HG03139 (cell line): ENCODE results near the gene LAMB3.

Experiments
- ATAC-seq: cut with Tn5 transposase; IDR thresholded peaks from one replicate; pipeline ENCODE4 v1.9.1; 2021; ENCODE audit not compliant: unreplicated experiment

LAMB3 gene

DNA sequence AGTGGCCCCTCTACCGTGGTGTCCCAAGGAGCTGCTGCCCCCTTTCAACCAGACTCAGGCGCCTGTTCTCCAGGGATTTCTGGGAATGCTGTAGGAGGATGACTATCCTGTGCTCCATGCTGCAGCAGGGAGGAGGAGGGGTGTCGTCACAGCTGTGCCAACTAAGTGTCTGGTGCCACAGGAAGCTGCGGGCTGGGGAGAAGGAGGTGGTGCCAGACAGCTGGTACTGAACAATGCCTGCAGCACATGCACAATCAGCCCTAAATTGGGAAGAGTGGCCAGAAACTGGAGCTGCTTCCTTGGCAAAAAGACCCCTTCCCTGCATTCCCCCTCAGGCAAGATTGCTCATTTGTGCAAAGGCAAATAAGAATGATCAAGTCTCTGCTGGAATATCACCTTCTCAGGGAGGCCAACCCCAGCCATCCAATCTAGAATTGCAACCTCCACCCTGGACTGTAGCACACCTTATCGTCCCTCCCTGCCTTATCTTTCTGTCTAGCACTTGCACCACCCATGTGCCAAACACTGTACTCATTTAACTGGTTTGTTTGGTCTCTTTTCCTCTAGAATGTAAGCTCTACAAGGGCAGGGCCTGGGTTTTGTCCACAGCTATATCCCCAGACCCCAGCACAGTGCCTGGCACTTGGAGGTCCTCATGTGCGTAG, 33.3 kb downstream of the LAMB3 start:
- ATAC-seq, result no peak

DNA sequence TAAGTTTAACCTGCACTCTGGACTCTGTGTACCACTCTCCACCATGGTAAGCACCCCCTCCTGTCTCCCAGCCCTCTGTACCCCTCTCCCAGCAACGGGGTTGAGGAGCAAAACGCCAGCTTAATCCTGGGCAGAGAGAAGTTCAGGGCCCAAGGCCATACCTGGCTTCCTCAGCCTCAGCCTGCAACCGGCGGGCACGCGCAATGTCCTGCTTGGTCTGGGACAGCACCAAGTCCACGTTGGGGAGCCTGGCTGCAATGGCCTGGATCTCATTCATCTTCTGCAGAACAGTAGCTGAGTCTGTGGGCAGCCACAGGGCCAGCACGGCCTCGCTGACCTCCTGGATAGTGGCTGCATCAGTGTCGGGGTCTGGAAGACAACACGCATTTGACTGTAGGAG, 33.9 kb downstream of the LAMB3 start:
- no peak for ATAC-seq

DNA sequence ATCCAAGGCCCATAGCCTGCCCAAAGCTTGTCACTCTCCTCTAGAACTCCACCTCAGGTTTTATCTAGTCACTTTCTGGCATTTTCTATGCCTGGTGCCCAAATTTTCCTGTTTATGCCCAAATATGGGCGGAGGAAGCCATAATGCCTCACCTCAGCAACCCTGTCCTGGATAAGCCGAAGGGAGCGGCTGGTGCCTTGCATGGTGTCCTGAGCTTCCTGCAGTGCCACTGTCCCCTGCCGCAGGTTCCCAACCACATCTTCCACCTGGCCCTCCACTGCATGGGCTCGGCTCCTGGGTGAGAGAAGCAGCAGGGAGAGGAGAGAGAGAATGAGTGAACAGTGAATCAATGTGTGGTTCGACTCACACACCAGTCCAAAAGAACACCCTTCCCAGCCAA, 34.5 kb downstream of the LAMB3 start:
- ATAC-seq, result no peak

DNA sequence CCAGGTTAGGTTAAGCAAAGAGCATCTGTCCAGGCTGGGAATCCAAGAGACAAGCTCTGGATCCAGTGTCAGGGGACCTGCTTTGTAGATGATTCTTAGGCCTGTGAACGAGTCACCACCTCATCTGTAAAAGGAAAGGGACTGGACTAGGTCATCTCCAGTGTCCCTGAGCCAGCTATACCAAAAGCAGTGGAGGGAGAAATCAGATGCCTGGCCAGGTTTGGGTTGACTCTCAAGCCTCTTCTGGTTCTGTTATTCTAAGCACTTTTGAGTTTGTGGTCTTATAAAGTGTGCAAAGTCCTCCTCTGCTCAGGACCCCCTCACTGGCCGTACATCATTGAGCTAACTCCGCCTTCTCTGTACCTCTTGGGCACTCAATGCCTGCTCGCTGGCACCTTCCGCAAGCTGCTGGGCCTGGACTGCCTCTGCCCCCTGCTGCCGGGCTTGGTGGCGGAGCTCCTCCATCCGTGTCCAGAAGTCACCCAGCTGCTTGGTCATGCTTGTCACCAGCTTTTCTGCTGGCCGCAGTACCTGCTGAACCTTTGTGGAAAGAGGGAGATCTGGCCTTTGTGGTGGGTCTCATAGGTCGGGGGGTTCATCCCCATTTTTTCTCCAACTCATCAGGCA, 35.1 kb downstream of the LAMB3 start:
- no peak for ATAC-seq

DNA sequence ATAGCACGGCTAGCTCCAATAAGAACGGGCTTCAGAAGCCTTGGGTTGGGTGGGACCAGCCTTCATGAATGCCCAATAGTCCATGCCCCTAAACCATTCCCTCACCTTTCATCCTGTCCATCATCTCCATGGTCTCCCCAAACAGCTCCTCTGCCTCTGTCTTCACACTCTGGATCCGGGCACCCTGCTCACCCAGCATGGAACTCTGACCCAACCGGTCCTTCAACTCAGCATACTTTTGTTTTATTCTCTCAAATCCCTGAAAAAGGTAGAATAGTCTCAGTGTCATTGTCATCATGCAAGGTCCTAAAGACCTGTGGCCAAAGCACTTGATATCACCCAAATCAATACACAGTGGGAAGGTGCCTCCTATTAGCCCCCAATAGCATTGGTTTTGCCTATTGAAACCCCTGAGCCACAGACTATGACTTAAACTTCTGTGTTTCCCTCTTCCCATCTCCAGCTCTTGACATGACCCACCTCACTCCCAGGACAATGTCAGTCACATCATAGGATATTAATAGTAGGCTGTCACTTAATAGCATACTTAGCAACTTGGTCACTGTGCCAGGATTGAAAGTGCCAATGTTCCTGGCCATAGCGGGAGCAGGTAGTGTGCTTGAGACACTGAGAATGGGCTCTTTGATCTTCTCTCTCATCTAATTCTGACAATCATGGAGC, 35.7 kb downstream of the LAMB3 start:
- ATAC-seq, result no peak

DNA sequence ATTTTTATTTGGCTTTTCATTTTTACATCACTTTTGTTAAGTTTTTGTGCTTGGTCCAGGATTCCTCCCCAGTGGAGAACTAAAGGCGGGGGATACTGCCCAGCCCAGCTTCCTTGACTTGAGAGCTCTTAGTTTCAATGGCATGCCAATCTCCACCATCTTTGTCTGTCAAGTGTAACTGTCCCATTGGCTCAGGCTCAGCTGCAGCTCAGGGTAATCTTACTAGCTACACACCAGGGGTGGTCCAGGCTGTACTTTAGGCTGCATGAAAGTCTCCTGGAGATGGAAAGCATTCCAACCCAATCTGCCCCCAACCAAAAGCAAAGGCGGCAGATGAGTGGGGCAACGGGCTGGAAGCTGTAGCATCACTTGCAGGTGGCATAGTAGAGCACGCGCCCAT, 37.3 kb downstream of the LAMB3 start:
- ATAC-seq, result no peak

DNA sequence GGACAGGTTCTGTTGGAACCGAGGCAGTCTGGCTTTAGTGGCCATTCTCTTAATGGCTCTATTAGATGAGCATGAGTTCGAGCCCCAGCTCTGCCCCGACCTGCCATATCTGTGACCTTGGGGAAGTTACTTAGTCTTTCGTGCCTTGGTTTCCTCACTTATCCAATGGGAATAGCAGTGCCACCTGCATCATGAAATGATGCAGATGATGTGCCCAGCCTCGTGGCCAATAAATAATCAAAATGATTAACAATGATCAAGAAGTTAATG, 38.1 kb downstream of the LAMB3 start:
- no peak for ATAC-seq

DNA sequence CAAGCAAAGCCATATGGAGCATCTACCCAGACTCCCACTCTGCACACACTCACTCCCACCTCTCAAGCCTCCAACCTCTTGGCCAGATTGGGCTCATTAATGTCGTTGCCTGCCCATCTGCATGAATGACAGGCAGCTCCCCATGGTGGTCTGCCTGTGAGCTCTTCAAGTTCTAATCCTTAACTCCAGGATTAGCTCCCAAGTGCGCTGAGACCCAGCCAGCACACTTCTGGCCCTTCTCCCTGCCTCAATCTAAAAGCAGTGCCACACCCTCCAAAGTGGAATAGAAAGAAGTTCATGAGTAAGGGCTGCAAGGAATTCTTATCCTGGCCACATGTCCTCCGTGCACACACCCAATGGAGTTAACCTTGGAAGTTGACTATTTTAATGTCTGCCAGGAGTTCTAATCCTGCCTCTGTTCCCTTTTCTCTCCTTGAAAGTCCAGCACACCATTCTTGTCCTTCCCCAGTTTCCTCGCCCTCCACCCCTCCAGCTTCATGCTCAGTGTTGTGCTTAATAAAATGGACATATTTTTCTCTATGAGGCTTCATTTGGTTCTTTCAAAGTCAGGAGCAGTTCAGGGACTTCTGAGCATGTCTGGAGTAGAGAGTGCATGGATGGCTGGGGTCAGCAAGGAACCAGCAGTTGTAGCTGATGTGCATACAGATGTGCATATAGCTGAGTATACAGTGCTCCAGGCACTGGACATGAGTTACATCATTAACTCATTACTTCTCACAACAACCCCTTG, 38.6 kb downstream of the LAMB3 start:
- no peak for ATAC-seq

DNA sequence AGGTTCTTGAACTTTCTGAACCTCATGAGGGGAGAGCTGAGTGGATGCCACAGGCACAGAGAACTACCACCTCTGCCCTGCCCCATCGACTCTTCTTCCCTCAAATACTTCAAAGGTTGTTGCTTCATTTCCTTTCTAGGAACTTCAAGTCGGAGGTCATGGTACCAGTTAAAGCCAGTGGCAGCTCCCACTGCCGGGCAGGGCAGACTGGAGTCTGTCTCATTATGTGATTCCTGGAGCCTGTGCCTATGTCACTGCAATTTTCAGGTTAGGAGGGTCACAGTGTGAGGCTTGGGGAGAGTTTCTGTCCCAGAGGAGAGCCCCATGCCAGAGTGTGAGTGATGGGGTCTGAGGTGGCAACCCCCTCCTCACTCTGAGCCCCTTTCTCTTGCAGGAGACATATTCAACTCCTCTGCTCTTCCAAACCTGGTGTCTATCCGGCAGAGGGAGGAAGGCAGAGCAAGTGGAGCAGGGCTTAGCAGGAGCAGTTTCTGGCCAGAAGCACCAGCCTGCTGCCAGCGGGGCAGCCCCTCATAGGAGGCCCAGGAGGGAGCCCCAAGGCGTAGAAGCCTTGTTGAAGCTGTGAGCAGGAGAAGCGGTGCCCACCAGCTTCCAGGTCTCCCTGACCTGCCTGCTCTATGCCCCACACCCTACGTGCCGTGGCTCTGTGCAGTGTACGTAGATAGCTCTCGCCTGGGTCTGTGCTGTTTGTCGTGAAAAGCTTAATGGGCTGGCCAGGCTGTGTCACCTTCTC, 39.4 kb downstream of the LAMB3 start:
- ATAC-seq, result no peak

DNA sequence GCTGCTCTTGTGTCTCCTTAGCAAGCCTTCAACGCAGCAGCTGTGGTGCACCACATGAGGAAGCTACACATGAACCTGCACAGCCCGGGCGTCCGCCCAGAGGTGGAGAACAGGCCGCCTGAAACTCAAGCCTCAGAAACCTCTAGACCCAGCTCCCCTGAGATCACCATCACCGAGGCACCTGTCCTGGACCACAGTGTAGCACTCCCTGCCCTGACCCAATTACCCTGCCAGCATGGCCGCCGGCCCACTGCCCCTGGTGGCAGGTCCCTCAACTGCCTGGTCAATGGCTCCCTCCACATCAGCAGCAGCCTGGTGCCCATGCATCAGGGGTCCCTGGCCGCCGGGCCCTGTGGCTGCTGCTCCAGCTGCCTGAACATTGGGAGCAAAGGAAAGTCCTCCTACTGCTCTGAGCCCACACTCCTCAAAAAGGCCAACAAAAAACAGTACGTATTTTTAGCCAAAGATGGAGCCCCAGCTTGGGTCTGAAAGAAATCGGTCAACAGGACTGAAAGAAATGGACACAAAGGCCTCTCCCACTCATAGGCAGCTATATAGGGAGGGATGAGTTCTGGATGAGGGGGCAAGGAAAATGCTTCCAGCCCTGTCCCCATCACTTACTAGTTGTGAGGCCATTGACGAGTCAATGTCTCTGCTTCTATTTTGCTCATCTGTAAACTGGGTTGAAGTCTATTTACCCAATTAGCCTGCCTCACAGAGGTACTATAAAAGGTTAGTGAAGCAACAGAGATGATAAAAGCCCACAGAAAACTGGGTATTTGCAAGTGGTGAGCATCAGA, 40.3 kb downstream of the LAMB3 start:
- no peak for ATAC-seq

DNA sequence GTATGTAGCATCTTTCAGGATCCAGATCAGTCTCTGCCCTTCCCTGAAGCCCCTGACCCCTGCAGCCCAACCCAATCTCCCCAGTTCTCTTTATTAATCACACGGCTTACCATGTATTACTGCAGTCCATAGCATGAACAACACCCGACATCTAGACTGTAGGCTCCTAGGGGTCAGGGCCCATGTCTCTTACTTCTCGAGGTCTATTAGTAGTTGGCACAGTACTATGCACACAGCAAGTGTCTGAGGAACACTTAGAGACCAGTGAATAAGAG, 41.7 kb downstream of the LAMB3 start:
- ATAC-seq, result no peak

DNA sequence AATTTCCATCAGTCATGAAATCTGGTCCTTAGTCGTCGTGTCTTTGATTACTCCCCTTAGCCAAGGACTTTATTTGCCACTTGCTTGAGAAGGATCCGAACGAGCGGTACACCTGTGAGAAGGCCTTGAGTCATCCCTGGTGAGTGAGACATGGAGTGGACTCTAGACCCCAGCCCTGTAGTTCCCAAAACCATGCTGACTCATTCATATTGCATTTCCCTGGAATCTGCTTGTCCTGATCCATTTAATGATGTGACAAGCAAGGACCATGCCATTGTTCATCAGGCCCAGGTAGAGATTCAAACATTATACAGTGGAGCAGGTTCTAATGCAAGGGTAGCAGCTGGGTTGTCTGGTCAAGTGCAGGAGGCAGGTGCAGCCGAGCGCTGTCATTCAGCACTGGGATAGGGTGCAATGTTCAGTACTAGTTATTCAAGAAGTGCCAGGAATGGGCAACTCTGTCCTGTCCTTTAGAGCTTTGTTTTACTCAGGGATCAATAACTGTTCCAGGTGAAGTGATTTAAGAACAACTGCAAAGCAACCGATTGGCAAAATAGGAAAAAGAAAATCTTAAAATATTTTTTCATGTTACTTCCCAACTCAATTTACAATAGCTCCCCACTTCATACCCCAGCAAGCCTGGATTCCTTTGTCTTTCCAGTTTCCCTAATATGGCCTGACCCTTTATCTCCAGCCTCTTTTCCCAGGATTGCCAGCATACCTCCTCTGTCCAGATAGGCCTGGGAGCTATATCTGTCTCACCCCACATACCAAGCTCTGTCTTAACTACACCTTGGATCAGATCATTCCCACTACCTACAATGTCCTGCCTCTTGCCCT, 42.2 kb downstream of the LAMB3 start:
- no peak for ATAC-seq

DNA sequence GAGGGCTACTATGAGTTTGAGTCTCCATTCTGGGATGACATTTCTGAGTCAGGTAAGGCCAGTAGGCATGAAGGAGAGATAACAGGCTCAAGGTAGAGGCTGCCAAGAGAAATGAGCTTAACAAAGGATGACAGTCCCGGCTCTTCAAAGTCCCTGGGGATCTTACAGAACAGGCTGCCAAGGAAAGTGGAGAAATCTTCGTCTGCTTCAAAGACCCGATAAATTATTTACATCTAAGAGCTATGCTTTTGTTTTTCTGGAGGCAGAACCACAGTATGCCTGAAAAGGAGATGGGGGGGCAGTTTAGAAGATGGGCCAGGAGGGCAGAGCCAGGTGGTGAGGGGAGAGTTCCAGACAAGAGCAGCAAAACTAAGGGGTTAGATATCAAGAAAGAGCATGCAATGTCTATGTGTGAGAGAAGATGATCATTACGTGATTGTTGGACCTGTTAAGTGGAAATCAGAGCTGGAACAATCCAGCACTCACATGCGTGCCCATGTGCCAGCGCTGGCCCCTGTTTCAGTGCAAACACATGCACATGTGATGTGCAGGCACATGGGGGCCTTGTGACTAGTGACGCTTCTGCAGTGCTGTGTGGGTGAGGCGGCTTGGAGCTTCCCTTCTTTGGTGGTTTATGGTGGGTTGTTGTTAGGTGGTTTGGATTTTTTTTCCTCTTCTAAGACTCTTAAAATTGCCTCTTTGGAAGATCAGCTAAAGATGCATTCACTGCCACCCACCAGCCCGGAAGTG, 43.0 kb downstream of the LAMB3 start:
- ATAC-seq, result no peak

DNA sequence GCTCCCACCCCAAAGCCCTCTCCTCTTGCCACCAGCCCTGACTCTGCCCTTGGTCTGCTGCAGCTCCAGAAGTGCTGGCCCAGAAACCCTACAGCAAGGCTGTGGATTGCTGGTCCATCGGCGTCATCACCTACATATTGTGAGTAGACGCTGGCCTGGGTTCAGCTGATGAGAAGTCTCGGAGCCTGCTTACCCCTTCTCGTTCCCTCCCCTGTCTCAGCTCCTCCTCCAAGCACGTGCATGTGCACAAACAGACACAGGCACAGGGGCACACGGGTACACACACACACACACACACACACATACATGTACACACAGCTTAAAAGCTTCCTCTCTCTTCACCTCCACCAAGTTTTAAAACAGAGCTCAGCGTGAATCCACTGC, 44.4 kb downstream of the LAMB3 start:
- ATAC-seq, result no peak

DNA sequence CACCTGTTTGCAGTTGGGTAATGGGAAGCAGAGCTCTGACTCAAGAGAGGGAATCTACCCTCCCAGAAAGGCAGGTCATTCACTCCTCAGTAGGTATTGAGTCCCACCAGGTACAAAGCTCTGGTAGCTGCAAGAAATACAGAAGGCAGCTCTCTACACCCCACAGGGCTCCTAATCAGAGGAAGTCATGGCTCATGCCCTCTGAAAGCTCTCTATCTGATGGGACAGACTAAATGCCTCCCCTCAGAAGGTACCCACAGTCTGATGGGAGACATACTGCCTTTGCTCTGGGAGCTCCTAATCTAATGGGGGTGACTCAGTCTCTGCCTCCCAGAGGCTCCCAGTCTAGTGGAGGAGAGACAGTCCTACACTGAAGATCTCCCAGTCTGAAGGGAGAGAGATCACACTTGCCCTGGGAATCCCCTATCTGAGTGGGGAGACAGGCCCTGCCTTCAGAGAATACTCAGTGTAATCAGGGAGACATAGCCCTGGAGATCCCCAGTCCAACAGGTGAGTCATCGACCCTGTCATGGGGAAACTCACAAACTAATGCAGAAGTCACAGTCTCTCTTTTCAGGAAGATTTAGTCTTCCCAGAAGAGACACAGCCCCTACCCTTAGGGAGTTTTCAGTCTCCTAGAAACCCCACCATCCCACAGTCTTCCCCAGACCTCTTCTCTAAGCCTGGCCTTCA, 45.0 kb downstream of the LAMB3 start:
- peak; percentile 53 for ATAC-seq

DNA sequence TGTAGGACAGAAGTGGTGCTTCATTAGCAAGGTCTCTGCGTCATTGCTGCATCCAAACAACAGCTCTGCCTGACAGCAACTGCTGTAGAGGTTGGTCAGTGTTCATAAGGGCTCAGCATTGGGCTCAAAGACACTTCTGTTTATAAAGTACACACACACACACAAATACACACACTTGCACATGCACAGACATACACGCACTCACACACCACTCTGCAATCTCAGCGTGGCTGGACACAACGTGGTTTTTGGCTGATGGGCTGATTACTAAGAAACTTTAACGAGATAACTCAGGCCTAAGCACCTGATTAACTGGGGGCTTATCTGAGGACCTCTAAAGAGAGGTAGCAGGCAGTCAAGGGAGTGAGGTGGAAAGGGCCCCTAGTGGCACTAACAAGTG, 48.3 kb downstream of the LAMB3 start:
- no peak for ATAC-seq

DNA sequence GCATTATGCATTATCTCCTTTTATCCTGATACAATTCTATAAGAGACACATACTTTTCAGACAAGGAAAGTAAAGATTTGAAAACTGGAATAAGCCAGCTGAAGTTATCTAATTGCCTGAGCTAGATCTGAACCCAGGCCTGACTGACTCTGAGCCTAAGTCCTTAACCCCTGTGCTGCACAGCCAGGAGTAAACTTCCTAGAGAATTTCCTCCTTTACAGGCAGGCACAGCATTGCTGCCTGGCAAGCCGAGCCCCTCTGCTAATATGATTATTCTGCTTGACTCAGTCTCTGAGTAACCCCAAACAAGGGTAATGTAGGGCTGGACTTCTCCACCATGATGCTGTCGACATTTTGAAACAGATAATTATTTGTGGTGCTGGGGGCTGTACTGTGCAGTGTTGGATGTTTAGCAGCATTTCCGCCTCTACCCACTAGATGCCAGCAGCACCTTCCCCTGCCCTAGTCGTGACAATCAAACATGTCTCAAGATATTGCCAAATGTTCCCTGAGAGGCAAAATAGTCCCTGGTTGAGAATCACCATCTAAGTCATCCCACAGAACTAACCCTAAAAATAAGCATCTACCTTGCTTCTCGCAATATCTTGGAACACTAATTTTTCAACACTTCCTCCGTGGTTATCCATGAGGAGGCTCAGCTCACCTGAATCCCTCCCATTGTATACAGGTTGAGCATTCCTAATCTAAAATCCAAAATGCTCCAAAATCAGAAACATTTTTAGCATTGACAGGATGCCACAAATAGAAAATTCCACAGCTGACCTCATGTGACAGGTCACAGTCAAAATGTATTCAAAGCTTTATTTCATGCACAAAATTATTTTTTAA, 50.2 kb downstream of the LAMB3 start:
- ATAC-seq, result no peak

DNA sequence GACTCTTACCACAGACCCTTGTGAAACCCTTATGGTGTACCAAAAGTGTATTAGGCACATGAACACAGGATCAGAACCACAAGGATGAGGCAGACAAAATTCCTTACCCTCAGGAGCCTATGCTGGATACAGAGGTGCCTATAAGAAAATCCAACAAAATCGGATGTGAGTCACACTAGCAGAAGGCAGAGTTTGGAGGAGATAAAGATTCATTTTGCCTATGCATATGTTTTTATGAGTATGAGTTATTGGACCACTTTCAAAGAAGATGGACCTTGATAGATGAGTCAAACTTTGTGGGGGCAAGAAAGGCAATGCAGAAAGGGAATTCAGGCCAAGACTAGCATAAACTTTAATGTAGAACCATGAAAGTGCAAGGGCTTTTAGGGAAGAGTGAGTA, 51.7 kb downstream of the LAMB3 start:
- no peak for ATAC-seq
